Nucleus accumbens (tissue), 56 donors: ENCODE measurements around the gene KIF6.
"Not testable (repeated sequence)": the region's sequence is repeated elsewhere in the genome, so short reads cannot be mapped to it uniquely, and the experiment has no call there.

ENCODE experiments used
- DNase-seq, 56 donors: peaks; one replicate each; lab custom pipeline; 2025; lab: John Stamatoyannopoulos, UW

KIF6 gene

DNA sequence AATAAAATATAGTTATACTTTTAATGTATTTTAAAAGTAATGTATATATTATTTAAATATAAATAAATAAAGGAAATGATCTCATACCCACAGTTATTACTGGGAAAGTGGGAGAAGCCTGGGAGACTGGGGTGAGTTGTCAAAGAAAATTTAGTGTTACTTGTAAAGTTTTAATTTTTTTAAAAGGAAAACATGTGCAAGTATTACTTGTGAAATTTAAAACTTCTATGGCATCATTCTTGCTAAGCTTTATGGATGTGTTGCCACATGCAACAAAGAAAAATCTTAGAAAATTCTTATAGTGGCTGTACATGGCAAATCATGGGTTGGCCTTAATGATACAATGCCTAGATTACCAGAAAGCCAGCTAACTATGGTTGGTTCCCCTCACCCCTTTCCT is 208.7 kb downstream of the KIF6 start:
- no peak for DNase-seq

DNA sequence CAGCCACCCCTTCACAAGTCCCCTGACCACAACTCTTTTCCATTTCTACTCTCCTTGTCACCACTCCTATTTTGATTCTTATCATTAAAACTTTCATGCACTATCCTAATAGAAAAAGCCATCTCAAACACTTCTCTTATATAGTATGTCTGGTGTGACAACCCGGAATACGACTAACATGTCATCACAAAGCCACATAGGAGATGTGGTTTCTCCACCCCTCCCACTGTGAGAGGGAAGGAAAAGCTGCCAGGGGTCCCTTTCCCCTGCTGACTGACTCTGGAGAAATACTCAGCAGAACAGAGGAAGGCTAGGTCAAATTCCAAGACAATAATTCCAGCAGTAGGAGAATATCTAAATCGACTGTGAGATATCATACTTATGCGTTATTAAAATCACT is 209.7 kb downstream of the KIF6 start:
- no peak for DNase-seq

DNA sequence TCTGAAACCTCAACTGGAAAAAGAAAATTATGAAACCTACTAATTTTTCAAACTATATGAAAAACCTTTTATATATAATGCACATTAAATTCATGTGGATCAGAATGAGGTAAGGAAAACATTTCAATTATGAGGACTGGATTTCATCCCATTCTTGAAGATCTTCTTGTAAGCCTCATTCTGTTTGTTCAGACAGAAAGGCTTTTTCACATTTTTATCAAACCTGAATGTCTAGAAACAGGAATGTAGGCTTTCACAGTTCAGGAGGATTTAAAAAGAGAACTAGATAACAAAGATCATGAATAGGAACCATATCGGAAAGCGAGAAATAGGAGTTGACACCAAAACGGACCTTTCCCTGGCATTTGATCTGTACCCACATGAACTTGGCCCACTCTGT is 210.2 kb downstream of the KIF6 start:
- no peak for DNase-seq

DNA sequence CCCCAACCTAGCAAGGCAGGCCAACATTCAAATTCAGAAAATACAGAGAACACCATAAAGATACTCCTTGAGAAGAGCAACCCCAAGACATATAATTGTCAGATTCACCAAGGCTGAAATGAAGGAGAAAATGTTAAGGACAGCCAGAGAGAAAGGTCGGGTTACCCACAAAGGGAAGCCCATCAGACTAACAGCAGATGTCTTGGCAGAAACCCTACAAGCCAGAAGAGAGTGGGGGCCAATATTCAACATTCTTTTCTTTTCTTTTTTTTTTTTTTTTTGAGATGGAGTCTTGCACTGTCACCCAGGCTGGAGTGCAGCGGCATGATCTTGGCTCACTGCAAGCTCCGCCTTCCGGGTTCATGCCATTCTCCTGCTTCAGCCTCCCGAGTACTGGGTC is 215.4 kb downstream of the KIF6 start:
- not testable (repeated sequence) for DNase-seq

DNA sequence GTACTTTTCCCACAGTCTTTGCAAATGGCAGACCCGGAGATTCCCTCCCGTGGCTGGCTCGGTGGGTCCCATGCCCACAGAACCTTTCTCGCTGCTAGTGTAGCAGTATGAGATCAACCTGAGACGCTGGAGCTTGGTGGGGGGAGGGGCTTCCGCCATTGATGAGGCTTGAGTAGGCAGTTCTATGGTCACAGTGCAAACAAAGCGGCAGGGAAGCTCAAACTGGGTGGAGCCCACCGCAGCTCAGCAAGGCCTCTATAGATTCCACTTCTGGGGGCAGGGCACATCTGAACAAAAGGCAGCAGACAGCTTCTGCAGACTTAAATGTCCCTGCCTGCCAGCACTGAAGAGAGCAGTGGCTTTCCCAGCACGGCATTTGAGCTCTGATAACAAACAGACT is 216.7 kb downstream of the KIF6 start:
- DNase-seq: no peak

DNA sequence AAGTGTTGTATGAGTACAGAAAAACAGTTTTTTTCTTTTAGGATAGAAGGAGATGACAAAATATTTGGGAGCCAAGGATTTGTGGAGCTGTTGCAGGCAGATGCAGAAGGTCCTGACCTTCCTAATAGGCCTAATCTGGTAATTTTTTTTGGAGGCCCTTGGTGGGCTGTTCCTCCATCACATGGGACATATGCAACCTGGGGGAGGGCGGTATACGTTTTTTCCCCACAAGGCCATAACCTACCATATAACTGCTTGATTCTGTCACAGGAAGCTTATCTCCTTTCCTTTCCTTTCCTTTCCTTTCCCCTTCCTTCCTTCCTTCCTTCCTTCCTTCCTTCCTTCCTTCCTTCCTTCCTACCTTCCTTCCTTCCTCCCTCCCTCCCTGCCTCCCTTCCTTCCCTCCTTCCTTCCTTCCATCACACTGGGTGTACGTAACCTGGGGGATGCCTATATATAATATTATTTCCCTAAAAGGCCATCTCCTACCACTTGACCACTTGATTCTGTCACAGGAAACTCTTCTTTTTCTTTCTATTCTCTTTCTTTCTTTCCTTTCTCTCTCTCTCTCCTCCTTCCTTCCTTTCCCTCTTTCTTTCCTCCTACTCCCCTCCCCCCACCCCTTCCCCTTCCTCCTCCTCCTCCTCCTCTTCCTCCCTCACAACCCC is 217.7 kb downstream of the KIF6 start:
- DNase-seq: no peak

DNA sequence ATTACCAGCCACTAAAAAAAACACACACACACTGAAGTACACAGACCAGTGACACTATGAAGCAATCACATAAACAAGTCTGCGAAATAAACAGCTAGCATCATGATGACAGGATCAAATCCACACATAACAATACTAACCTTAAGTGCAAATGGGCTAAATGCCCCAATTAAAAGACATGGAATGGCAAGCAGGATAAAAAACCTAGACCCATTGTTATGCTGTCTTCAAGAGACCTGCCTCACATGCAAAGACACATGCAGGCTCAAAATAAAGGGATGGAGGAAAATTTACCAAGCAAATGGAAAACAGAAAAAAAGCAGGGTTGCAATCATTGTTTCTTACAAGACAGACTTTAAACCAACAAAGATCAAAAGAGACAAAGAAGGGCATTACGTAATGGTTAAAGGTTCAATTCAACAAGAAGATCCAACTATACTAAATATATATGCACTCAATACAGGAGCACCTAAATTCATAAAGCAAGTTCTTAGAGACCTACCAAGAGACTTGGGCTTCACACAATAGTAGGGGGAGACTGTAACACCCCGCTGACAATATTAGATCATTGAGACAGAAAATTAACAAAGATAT is 222.7 kb downstream of the KIF6 start:
- DNase-seq: not testable (repeated sequence)

DNA sequence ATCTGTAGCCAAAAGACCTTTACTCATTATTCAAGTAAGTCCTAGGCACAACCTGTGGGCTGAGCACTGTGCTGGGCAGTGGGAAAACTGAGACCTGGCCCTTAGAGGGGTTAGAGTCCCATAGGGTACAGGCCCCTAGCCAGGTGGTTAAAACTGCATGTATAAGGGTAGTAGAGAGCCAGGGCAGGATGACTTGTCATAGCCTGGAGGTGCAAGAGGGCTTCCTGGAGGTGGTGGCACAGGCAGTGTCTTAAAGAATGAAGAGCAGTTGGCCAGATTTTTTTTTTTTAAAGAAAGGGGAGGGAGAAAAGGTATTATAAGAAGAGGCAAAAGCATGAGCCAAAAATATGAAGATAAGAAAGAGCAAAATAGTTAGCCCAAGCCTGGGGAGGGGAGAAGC is 226.2 kb downstream of the KIF6 start:
- DNase-seq: no peak

DNA sequence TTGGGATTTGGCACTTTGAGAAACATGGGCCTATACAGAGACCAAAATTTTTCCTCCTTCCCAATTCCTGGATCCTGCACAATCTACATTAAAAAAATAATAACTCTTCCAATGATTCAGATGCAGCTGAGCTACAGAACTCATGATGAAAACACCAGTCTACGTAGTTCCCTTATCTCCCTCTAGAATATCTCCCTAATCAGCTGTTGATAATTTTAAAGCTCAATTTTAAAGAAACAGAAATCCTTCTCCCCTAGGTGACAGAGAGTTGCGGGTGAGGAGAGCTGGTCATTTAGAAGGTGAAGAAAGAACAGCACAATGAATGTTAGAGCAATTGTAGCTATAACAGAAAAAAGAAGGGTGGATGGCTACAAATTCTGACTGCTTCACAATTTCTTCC is 227.1 kb downstream of the KIF6 start:
- DNase-seq: no peak

DNA sequence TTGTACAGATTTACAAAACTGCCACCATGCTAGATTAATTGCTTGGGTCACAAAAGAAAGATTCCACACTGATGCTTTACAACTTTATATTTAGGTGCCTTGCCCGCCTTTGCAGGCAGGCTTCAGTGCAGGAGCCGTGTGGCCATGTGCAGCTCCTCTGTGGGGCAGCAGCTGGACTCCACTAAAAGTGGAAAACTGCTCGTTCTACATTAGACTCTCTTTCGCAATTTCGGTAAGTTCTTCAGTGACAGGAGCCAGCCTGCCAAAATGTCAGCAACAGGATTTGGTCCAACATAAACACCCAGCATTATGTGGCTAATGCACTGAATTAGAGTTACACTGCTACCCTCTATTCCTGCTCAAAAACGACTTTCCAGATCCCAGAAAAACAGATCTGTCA is 228.3 kb downstream of the KIF6 start:
- DNase-seq: no peak

DNA sequence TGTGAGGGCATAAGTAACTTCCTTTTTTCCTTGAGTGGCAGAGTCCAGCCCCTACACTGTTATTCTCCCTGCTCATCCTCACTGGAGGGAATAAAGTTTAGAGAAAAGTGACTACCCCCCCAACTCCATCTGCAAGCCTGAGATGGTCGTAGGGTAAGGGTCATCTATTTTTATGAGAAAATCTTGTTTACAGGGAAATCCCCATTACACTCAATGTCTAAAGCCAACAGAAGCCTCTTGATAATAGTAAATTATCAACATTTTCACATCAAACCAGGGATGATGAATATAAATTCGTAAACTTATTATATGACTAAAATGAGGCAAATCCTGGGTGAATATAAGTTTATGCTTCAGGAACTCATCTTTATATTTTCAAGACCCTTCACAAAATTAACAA is 228.8 kb downstream of the KIF6 start:
- DNase-seq: no peak

DNA sequence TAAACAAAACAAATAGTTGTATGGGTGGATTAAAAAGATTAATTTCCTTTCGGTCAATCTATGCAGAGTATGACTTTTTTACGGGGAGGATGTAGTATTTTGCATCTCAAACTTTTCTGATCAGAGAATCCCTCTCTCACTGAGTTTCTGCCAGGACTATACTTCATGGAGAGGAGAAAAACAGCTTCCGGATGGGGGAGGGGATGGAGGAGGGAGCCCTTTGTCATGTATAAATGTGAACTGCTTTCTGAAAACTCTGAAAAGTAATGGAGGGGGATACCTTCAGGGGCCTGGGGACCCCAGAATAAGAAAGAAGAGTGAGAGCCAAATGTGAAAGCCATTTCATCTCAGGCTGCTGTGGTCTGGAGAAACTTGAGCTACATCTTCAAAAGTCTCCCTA is 229.6 kb downstream of the KIF6 start:
- DNase-seq: no peak

DNA sequence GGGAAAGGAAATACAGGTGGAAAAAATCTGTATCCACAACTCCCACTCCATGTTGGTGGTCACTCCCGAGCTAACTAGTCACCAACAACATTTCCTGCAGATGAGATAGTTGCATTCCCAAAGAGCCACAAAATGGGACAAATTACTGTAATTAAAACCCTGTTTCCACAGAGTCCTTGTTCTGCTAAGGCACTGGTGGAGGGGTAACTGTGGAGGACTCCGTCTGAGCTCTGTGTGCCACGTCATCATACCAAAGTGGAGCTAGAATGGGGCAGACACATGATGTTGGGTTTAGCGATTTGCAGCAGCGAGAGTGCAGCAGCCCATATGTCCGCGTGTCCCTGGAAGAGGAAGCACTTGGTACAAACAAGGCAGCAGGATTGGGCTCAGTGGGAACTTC is 230.2 kb downstream of the KIF6 start:
- no peak for DNase-seq

DNA sequence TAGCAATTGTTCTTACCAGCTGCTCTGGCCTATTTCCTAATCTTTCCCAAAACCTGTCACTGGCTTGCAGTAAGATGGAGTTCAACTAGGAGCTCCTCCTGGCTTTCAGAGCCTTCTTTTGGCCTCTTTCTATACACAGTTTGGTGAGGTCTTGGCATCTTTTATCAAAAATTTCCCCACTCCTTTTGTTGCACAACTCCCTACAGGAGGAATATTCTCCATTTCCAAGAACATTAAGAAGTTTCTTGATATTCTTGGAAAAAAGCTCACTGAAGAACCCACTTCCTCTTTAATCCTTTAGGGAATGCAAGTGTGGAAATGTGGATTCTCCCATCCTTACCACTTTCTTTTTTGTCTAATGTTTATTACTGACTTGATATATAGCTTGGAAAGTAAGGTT is 231.4 kb downstream of the KIF6 start:
- DNase-seq: no peak

DNA sequence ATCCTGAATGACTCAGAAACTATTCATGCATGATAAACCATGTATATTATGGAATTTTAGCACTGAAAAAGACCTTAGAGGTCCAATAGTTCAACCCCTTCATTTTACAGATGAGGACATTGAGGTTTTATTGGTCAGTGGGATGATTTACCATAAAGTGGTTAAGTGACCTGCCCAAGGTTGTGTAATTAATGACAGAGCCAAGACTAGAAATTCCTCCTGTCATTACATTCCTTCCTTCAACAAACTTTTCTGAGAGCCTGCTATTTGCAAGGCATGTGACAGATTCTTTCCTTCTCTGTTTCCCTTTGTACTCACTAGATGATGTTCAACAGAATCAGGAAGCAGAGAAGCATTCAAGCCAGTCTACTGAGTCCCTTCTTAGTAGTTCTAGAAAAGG is 232.0 kb downstream of the KIF6 start:
- no peak for DNase-seq

DNA sequence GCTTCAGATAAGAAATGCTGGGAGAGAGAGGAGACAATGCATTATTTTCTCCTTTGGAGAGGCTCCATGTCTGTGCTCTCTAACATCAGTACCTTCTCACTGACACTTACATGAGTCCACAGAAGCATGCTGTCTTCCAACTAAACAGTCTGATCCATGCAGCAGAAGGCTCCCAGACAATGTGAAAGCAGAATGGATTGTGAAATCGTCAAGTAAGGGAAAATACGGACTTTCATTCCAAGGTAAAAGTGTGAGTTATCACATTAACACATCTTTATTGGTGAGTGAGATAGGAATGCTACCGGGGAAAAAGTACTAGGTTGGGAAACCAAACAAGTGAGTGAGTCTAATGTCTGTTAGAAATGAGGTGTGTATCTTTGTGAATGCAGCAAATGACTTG is 235.1 kb downstream of the KIF6 start:
- no peak for DNase-seq

DNA sequence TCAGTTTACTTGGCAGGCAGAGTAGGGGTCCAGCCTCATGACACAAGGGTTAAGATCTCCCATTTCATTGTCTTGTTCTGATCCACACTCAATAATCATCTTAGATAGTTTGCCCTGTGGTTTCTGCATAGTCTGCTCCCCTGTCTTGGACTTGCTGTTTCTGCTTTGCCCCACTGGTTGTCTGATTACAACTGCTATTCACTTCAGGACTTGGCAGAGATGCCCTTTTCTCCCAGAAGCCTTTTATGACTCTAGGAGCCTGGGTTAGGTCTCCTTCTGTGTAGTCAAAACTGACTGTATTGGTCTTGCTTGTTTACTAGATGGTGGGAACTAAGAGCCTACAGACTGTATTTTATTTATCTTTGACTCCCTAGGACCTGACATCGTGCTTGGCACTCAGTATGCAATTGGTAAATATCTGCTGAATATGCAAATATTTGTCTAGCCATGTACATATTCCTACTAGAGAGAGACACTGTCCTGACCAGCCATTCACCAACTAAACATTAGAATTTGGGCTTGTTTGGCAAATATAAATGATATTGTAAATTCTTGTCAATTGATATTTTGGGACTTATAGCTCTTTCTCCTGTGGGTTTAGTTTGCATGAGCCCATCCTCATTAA is 236.8 kb downstream of the KIF6 start:
- no peak for DNase-seq

DNA sequence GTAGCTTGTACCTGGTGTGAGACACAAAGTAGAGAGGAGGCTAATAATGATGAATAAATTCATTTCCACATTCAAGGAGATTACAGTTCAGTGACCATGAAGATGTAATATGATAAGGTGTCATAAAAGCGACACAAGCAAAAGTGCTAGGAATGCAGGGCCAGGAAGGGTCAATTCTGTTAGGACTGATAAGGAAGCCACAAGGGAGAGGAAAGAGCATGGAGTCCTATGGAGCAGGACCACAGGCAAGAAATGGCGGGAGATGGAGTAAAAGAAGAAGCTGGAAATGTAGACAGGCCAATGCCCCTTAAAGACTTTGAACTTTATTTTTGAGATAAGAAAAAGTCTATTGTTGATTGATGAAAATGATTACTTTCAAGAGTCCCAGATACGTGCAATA is 240.9 kb downstream of the KIF6 start:
- no peak for DNase-seq

DNA sequence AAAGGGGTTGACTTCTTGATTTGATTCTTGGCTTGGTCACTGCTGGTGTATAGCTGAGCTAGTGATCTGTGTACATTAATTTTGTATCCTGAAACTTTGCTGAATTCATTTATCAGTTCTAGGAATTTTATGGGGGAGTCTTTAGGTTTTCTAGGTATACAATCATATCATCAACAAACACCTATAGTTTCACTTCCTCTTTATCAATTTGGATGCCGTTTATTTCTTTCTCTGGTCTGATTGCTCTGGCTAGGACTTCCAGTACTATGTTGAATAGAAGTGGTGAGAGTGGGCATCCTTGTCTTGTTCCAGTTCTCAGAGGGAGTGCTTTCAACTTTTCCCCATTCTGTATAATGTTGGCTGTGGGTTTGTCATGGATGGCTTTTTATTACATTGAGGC is 245.4 kb downstream of the KIF6 start:
- DNase-seq: not testable (repeated sequence)

DNA sequence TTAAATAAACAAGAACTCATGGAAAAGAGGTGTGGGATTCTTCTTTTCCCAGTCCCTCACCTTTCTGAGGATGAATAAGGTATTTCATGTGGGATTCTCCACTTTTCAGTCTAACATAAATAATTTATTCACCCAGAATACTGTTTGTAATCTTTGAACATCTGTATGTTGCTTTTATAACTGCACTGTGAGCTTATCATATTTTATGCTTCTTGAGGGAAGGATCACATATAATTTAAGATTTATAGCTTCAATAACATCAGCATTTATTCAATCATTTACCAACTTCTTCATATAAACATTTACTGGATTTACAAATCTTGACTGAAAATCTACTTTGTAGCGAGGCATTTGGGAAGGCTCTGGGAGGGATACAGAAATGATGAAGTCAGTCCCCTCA is 248.5 kb downstream of the KIF6 start:
- no peak for DNase-seq

DNA sequence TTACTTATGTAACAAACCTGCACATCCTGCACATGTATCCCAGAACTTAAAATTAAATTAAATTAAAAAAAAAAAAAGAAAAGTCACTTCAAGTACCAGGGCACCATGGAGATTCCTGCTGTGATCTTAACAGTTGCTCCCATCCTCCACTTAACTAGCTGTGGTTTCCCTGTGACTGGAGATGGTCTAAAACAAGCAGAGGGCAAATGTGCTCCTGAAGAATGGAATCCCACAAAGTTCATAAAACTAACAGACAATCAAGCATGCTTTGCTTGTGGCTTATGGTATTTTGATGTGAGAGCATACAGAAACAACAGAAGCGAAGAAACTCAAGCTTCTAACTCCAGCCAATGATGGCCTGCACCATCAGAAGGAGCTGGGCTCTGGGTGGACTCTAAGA is 249.1 kb downstream of the KIF6 start:
- no peak for DNase-seq

DNA sequence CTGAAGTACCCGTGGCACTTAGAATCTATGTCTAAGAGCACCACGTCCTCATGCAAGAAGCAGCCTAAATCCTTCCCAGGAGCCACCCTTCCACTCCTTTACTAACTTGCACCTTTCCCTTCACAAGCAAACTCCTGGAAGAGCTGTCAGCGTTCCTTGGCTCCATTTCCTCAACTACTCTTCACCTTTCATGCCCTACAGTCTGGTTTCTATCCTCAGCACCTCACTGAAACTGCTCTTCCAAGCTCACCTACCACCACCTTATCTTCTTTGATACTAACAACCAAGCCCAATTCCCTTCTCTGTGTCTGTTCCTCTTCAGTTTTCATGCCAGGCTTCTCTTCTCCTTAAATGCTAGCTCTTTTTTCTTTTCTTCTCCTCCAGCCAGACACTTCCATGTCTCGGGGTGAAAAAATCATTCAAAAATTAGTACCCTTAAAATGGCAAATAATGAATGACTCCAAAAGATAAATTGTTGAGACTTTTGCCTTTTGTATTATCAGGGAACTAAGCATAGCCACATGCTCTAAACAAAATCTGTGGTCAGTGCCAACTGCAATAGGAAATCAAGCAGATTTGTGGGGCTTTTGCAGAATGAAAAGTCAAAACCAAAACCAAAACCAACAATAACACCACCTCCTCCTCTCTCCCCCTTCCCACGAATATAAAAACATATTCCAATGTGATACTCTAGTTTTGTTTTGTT is 253.1 kb downstream of the KIF6 start:
- no peak for DNase-seq
